Subcutaneous adipose tissue (tissue), 4 donors: ENCODE results near the gene MRPS10. TPM values are rescaled to one million over a fixed set of nuclear protein-coding genes. Genes with fewer than 3 reads are reported as not detected.

Experiments
- total RNA-seq, 4 donors: library from RNA; depleted of rRNA; stranded (reverse); fragments of >200 nt; gene quantifications; one replicate each; pipeline ENCODE4 v1.1.0, GENCODE V29; 2016
- TF ChIP-seq, protein P1 (sequence below): fragments of 450-650 bp; IDR thresholded peaks from one replicate; pipeline ENCODE4 v1.5.1; 2016; ENCODE audit warnings: low read depth, mild to moderate bottlenecking, control low read depth, antibody characterized with exemption, moderate library complexity

The MRPS10 gene
- total RNA-seq, 4 donors from 2014 or later, result 29.1 to 35.6 (median 31.9) TPM

DNA sequence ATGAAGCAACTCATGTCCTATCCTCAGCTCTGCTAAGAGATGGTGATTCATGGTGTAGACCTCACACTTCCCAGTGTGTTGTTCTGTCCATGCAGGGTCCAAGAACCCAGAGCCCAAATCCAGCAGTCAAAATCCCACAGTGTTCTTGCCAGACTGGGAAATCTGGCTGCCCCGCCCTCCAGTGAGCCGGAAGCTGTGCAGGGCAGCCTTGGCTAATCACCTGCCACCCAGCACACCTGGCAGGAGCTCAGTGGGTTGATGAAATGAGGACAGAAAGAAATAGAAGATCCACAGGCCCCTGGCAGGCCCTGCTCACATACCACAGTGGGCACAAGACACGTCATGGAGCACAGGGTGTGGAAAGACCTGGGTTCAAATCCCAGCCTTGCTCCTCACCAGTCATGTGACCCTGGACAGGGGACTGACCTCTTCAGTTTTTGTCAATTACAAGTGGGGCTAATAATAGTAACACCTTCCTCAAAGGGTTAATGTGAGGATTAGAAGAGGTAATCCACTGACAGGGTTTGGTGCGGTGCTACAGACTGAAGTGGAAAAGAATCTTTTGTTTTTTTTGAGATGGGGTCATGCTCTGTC lies 58.1 kb downstream of the MRPS10 start:
- TF ChIP-seq, protein P1, sequence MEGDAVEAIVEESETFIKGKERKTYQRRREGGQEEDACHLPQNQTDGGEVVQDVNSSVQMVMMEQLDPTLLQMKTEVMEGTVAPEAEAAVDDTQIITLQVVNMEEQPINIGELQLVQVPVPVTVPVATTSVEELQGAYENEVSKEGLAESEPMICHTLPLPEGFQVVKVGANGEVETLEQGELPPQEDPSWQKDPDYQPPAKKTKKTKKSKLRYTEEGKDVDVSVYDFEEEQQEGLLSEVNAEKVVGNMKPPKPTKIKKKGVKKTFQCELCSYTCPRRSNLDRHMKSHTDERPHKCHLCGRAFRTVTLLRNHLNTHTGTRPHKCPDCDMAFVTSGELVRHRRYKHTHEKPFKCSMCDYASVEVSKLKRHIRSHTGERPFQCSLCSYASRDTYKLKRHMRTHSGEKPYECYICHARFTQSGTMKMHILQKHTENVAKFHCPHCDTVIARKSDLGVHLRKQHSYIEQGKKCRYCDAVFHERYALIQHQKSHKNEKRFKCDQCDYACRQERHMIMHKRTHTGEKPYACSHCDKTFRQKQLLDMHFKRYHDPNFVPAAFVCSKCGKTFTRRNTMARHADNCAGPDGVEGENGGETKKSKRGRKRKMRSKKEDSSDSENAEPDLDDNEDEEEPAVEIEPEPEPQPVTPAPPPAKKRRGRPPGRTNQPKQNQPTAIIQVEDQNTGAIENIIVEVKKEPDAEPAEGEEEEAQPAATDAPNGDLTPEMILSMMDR, result no peak

DNA sequence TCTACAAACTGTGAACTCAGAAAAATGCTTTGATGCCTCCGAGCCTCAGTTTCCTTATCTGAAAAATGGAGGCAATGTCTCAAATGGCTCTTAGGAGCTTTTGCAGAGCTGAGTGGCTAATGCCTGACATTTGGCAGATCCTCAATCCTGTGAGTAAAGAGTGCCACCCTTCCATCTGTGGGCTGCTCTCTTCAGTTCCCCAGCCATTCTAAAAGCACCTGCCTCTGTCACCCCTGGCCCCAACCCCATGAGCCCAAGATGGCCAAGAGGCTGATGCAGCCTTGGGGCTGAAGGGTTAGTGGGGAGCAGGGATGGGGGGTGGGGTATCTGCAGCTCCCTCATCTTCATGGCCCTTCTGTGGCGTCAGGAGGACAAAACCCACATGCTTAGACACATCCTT lies 59.0 kb downstream of the MRPS10 start:
- TF ChIP-seq, protein P1, result no peak

DNA sequence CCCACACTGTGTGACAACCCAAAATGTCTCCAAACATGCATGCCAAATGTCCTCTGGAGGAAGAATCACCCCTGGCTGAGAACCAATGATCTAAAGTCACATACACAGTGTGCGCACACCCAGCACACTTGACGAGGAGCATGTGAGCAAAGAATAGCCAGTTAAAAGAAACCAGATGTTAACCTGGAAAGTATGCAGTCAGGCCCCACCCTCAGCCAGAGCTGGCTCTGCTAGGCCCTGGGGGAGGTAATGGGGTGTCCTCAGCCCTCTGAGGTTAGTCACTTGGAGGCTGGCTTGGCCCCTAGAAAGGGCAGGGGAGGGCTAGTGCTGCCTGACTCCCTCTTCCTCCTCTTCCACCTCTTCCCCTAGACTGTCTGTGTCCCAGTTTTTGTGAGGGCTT lies 59.6 kb downstream of the MRPS10 start:
- TF ChIP-seq, protein P1, result no peak

Other genes starting within 250 kb of the MRPS10 start
- gene TAF8, start 167.3 kb downstream of the MRPS10 start, total RNA-seq, result 10 to 100 TPM; 22.7 to 48.8 (median 26.1) TPM
- gene C6orf132, start 75.2 kb downstream of the MRPS10 start, total RNA-seq, result 1 to 10 TPM; 1.3 to 5.3 (median 2.6) TPM
- not detected for gene GUCA1A, start 44.5 kb downstream of the MRPS10 start, total RNA-seq
- gene GUCA1B, start 22.9 kb downstream of the MRPS10 start, total RNA-seq, result 1 to 10 TPM in 3 of 4 donors, not detected in 1; 1.0 to 4.7 (median 2.4) TPM
- gene TRERF1, start 234.1 kb upstream of the MRPS10 start, total RNA-seq, result 1 to 10 TPM; 3.3 to 4.9 (median 3.8) TPM